HFF-Myc (cell line): ENCODE measurements around the gene IGFL2.
"Not testable (repeated sequence)": the region's sequence is repeated elsewhere in the genome, so short reads cannot be mapped to it uniquely, and the experiment has no call there.

Experiments
- DNase-seq: peaks from one replicate; pipeline ENCODE4 v3.0.0-alpha.2; 2011; ENCODE audit warnings: low read depth; ENCODE audit errors: extremely low read depth
- H3K4me3 ChIP-seq: replicated peaks from 2 replicates; pipeline ENCODE4 v1.5.1; 2011; ENCODE audit warnings: low read depth, mild to moderate bottlenecking, control low read depth, low read length
- TF ChIP-seq, protein P1 (sequence below): IDR thresholded peaks from 2 replicates; pipeline ENCODE4 v1.5.1; 2012; ENCODE audit warnings: mild to moderate bottlenecking, low read depth, low read length, control low read depth; ENCODE audit errors: missing control alignments

Gene IGFL2

DNA sequence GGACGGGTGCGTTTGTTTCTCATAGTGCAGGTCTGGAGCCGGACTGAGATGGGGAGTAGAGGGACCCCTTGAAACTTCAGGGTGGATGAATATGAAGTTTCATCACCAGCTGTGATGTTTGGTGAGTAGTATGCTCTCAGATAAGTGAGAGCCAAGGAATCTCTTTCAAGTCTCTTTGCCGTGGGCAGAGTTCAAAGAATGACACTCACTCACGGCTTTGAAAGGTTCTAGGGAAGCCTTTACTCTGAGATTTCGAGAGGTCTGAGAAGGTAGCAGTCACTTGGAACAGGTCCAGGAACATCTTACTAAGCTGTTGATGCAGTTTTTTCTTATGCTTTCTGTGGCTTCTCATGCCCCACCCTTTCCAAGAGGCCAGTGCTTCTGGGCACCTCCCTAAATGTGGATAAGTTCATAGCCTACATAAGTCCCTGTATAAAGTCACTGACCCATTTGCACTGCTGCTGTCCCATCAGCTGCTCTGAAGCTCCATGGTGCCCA is at the start of gene IGFL2:
IGFL2 (plus strand) TSS at position 448 of the 498 bp plus-strand sequence; CDS start at position 489, 41 bp downstream.
- DNase-seq, result no peak
- TF ChIP-seq, protein P1, sequence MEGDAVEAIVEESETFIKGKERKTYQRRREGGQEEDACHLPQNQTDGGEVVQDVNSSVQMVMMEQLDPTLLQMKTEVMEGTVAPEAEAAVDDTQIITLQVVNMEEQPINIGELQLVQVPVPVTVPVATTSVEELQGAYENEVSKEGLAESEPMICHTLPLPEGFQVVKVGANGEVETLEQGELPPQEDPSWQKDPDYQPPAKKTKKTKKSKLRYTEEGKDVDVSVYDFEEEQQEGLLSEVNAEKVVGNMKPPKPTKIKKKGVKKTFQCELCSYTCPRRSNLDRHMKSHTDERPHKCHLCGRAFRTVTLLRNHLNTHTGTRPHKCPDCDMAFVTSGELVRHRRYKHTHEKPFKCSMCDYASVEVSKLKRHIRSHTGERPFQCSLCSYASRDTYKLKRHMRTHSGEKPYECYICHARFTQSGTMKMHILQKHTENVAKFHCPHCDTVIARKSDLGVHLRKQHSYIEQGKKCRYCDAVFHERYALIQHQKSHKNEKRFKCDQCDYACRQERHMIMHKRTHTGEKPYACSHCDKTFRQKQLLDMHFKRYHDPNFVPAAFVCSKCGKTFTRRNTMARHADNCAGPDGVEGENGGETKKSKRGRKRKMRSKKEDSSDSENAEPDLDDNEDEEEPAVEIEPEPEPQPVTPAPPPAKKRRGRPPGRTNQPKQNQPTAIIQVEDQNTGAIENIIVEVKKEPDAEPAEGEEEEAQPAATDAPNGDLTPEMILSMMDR, result no peak
- H3K4me3 ChIP-seq, result no peak within 1 kb of the TSS

DNA sequence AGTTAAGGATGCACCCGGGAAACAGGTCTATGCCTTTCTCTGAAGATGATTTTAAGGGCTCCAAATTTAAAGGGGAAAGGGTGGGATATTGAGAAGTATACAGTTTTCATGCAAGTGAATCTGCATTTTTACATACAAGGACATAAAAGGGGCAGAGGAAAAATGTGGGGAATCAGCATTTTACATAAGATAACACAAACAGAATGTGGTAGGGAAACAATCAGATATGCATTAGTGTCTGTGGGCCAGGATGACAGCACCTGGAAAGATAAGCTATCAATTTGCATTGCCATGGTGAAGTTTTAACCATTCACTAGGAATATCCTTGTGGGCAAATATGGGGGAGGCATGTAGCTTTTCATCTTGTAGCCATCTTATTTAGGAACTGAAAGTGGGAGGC is 47.7 kb upstream of the IGFL2 start:
- TF ChIP-seq, protein P1, result no peak
- H3K4me3 ChIP-seq, result no peak overlapping the region
- no peak for DNase-seq

DNA sequence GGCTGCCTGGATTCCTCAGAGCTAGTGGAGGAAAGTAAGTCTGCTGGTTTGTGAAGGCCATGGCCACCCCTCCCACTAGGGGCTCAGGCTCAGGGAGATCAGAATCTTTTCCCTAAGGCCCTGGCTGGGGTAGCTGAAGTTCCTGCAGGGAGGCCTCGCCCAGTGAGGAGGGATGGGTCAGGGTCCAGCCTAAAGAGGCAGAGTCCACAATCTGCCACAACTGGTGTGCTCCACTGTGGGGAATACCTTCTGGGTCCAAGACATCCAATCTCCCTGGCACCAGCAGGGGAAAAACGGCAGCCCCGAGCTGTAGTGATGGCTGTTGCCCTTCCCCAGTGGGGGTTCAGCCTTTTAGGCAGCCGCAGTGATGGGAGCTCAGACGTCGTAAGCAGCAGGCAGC is 46.7 kb upstream of the IGFL2 start:
- DNase-seq, result no peak
- TF ChIP-seq, protein P1, result no peak
- no peak overlapping the region for H3K4me3 ChIP-seq

DNA sequence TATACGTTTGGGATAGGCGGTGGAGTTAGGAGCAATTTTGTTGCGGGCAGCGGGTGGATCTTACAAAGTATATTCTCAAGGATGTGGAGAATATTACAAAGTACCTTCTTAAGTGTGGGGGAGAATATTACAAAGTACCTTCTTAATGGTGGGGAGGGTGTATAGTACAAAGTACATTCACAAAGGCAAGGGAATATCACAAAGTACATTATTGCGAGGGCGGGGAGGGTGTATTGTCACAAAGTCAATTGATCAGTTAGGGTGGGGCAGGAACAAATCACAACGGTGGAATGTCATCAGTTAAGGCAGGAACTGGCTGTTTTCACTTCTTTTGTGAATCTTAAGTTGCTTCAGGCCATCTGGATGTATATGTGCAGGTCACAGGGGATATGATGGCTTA is 45.7 kb upstream of the IGFL2 start:
- not testable (repeated sequence) for DNase-seq, H3K4me3 ChIP-seq

DNA sequence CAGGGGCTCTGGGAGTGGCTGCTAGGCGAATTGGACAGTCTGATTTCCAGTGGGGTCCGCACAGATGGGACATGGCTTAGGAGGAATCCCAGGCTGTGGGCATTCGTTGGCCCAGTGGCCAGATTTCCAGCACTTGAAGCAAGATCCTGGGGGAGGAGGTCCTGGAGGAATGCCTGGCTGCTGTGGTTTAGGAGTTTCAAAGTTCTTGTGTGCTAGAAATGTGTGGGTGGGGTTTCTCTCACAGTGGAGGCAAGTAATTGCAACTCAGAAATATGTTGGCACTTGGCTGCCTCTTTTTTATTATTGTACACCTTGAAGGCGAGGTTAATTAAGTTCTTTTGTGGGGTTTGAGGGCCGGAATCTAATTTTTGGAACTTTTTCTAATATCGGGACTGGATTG is 40.7 kb upstream of the IGFL2 start:
- no peak for DNase-seq
- H3K4me3 ChIP-seq, result no peak overlapping the region
- TF ChIP-seq, protein P1, result no peak

DNA sequence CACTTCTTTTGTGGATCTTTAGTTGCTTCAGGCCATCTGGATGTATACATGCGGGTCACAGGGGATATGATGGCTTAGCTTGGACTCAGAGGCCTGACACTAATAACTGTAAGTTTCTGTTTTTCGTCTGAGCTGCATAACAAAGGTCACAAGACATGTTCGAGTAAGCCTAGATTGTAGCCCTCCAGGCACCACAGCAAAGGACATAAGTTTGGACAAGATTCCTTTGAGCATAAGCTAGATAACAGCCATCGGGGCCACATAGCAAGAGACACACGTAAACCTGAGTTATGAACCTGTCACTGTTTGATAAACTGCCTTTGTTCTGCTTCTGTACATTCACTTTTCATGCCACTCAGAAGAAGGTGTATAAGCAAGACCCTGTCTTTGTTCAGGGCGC is 38.2 kb upstream of the IGFL2 start:
- no peak overlapping the region for H3K4me3 ChIP-seq
- no peak for DNase-seq
- TF ChIP-seq, protein P1, result no peak

DNA sequence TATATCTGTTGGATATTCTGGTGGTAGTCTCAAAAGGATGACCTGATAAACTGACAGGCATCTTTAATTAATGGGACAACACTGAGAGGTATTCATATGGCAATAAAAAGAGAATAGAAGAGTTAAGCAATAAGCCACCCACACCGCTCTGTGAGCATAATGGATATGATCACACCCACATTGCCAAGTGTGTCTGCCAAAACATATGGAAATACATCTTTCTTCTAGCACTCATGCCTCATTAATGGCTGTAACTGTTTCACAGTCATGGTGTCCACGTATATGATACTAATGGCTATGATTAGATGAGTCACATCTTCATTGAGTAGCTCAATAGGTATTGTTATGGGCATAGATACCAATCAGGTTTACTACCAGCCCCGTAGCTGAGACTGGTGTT is 36.7 kb upstream of the IGFL2 start:
- no peak overlapping the region for H3K4me3 ChIP-seq
- no peak for DNase-seq
- TF ChIP-seq, protein P1, result no peak
